K562 (cell line): ENCODE results near the gene CNOT4.

ENCODE experiments used
- KDM1A ChIP-seq, 2 experiments: fragments of 450-650 bp; IDR thresholded peaks; 2 replicates each; pipeline ENCODE4 v1.6.1; 2016; ENCODE audit warnings: mild to moderate bottlenecking in 2 of 2
- NFYB ChIP-seq: IDR thresholded peaks from 2 replicates; pipeline ENCODE4 v1.6.1; 2011; ENCODE audit warnings: mild to moderate bottlenecking, moderate library complexity; ENCODE audit not compliant: insufficient read length; ENCODE audit errors: extremely low read depth
- TAF1 ChIP-seq: IDR thresholded peaks from 2 replicates; pipeline ENCODE4 v1.6.1; 2011; ENCODE audit warnings: mild to moderate bottlenecking, low read length, moderate library complexity; ENCODE audit not compliant: insufficient read depth, control insufficient read depth, severe bottlenecking; ENCODE audit errors: extremely low read depth
- TF ChIP-seq, protein P1 (sequence below), 3 experiments: IDR thresholded peaks in 2 of 3; conservative IDR thresholded peaks in 1 of 3; 2 replicates each; pipeline ENCODE4 v1.5.1; 2011 to 2012; ENCODE audit warnings: low read length in 3 of 3, mild to moderate bottlenecking in 3 of 3, control low read depth in 2 of 3, improper control_type of control experiment in 1 of 3, inconsistent platforms in 1 of 3, low read depth in 1 of 3, mixed read lengths in 1 of 3, moderate library complexity in 1 of 3; ENCODE audit not compliant: insufficient read depth in 2 of 3
- TF ChIP-seq, protein P2 (sequence below): fragments of 450-650 bp; IDR thresholded peaks from 2 replicates; pipeline ENCODE4 v1.6.1; 2017; ENCODE audit warnings: mild to moderate bottlenecking, moderate library complexity
- TF ChIP-seq, protein P3 (sequence below): fragments of 450-650 bp; formaldehyde crosslinking; IDR thresholded peaks from 2 replicates; pipeline ENCODE4 v1.4.0; 2020; ENCODE audit warnings: mild to moderate bottlenecking

DNA sequence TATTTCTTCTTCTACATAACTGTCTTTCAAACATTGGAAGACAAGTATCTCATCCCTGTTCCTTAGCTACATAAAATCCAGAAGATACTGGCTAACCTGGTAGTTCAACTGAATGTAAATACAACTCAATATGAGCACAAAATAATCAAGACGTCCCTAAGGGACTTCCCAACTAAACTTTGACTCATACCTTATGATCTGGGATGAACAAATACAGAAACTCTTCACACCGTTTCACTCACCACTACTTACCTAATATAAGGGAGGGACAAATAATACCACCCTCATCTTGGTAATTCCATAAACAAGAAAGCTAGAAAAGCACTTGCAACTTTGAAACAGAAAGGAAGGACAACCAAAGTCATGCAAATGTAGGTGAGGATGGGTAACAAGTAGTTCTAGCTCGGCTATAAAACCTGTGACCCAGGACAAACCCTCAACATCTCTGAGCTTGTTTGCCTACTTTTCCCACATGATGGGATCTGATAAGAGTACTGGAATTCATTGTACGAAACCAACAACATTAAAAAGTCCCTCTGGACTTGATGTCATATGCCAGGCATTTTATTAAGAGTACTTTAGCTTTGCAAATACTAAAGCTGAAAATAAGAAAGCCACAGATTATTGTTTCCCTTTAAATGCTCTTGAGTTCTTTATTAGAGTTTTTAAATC, 154.4 kb downstream of the CNOT4 start:
- TF ChIP-seq, protein P1, sequence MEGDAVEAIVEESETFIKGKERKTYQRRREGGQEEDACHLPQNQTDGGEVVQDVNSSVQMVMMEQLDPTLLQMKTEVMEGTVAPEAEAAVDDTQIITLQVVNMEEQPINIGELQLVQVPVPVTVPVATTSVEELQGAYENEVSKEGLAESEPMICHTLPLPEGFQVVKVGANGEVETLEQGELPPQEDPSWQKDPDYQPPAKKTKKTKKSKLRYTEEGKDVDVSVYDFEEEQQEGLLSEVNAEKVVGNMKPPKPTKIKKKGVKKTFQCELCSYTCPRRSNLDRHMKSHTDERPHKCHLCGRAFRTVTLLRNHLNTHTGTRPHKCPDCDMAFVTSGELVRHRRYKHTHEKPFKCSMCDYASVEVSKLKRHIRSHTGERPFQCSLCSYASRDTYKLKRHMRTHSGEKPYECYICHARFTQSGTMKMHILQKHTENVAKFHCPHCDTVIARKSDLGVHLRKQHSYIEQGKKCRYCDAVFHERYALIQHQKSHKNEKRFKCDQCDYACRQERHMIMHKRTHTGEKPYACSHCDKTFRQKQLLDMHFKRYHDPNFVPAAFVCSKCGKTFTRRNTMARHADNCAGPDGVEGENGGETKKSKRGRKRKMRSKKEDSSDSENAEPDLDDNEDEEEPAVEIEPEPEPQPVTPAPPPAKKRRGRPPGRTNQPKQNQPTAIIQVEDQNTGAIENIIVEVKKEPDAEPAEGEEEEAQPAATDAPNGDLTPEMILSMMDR (IDR thresholded peaks at IDR 0.05 in 2 of 3, conservative IDR thresholded peaks at IDR 0.05 in 1 of 3; ENCODE audit: insufficient read depth in 2 of 3, low read depth in 1 of 3, low read length in 3 of 3) = no peak
- TF ChIP-seq TAF1 = no peak
- TF ChIP-seq, protein P2, sequence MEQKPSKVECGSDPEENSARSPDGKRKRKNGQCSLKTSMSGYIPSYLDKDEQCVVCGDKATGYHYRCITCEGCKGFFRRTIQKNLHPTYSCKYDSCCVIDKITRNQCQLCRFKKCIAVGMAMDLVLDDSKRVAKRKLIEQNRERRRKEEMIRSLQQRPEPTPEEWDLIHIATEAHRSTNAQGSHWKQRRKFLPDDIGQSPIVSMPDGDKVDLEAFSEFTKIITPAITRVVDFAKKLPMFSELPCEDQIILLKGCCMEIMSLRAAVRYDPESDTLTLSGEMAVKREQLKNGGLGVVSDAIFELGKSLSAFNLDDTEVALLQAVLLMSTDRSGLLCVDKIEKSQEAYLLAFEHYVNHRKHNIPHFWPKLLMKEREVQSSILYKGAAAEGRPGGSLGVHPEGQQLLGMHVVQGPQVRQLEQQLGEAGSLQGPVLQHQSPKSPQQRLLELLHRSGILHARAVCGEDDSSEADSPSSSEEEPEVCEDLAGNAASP = no peak
- no peak for TF ChIP-seq NFYB
- TF ChIP-seq, protein P3, sequence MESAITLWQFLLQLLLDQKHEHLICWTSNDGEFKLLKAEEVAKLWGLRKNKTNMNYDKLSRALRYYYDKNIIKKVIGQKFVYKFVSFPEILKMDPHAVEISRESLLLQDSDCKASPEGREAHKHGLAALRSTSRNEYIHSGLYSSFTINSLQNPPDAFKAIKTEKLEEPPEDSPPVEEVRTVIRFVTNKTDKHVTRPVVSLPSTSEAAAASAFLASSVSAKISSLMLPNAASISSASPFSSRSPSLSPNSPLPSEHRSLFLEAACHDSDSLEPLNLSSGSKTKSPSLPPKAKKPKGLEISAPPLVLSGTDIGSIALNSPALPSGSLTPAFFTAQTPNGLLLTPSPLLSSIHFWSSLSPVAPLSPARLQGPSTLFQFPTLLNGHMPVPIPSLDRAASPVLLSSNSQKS (CRISPR knock-in tag) = no peak
- TF ChIP-seq KDM1A (IDR thresholded peaks at IDR 0.05) = no peak
